Gastrocnemius medialis (tissue), 4 donors: ENCODE results near the gene XCL2. TPM values are rescaled to one million over a fixed set of nuclear protein-coding genes. Genes with fewer than 3 reads are reported as not detected.
"Not testable (repeated sequence)": the region's sequence is repeated elsewhere in the genome, so short reads cannot be mapped to it uniquely, and the experiment has no call there.

Source experiments
- ATAC-seq, 2 donors: fragments of 150-250 bp; one replicate each; pipeline ENCODE4 v1.9.1; 2016
- DNase-seq, 2 donors: peaks; one replicate each; pipeline ENCODE4 v3.0.0-alpha.2; 2019
- H3K27ac ChIP-seq, 4 donors: fragments of 200-600 bp; sonication (generic); 1 replicate in 1 of 4; 2 replicates in 3 of 4; pipeline ENCODE4 v1.5.1; 2016 to 2018; ENCODE audit warnings: mild to moderate bottlenecking in 2 of 4, moderate library complexity in 1 of 4
- H3K27me3 ChIP-seq, 3 donors: fragments of 200-600 bp; sonication (generic) in 2 of 3; 1 replicate in 1 of 3; 2 replicates in 2 of 3; pipeline versions ENCODE4 v1.5.1 to v1.6.0; 2016 to 2019; ENCODE audit warnings: mild to moderate bottlenecking in 1 of 3, moderate library complexity in 1 of 3
- H3K36me3 ChIP-seq, 2 donors: fragments of 200-600 bp; sonication (generic) in 1 of 2; one replicate each; pipeline ENCODE4 v1.5.1; 2017 to 2018
- H3K4me1 ChIP-seq, 2 donors: fragments of 200-600 bp; sonication (generic) in 1 of 2; one replicate each; pipeline ENCODE4 v1.5.1; 2016 to 2017; ENCODE audit warnings: mild to moderate bottlenecking in 2 of 2
- H3K4me3 ChIP-seq, 4 donors: fragments of 200-600 bp; sonication (generic) in 3 of 4; 1 replicate in 1 of 4; 2 replicates in 3 of 4; pipeline ENCODE4 v1.5.1; 2016 to 2019; ENCODE audit warnings: mild to moderate bottlenecking in 2 of 4
- H3K9me3 ChIP-seq, 3 donors: fragments of 200-600 bp; sonication (generic) in 2 of 3; 1 replicate in 1 of 3; 2 replicates in 2 of 3; pipeline ENCODE4 v1.5.1; 2016 to 2019
- POLR2A ChIP-seq, 2 donors: fragments of 450-650 bp; IDR thresholded peaks; one replicate each; pipeline ENCODE4 v1.6.1; 2017; ENCODE audit warnings: antibody characterized with exemption in 2 of 2, mild to moderate bottlenecking in 2 of 2, moderate library complexity in 2 of 2
- in situ Hi-C, 4 donors: fragments of 200-750 bp; cut with MboI; loops; one replicate each; pipeline versions ENCODE4 v1.15.0 to v1.8.0; 2017; ENCODE audit warnings: low sequenced_read_pairs in 4 of 4
- intact Hi-C: fragments of 100-400 bp; cut with DNase I; formaldehyde crosslinking; loops from one replicate; pipeline ENCODE4 v1.15.1; 2023; ENCODE audit warnings: low total_unique reads
- total RNA-seq, 4 donors: library from RNA; depleted of rRNA; stranded (reverse); fragments of >200 nt; gene quantifications; one replicate each; pipeline versions ENCODE4 v1.1.0 to v1.2.3, GENCODE V29; 2016
- TF ChIP-seq, protein P1 (sequence below), 5 experiments: fragments of 450-650 bp in 3 of 5; fragments of 200-600 bp in 2 of 5; sonication (generic) in 2 of 5; IDR thresholded peaks in 4 of 5; conservative IDR thresholded peaks in 1 of 5; 1 replicate in 4 of 5; 2 replicates in 1 of 5; pipeline ENCODE4 v1.5.1; 2016 to 2019; ENCODE audit warnings: antibody characterized with exemption in 5 of 5, mild to moderate bottlenecking in 3 of 5, moderate library complexity in 3 of 5

The XCL2 gene
- total RNA-seq, 4 donors from 2014 or later: 1.5 TPM; not detected in 3

DNA sequence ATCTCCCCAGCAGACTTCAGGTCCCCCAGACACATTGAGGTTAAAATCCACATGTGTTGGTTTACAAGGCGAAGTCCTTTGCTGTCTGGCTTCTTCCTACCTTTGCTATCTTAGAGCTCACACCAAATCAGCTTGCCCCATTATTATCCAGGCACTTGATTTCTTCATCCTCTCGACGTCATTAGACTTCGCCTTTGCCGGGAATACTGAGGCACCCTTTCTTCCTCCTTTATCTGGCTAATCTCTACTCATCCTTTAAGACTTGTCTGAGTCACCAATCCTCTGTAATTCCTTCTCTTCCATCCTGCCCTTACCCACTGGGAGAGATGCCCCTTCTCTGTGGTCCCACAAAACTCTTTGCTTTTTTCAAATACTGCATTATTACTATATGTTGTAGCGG lies 9.2 kb upstream of the XCL2 start:
- Histone ChIP-seq H3K36me3 (no peaks in the 10 kb centered on the region), H3K4me1 (no peaks in the 10 kb centered on the region), H3K4me3 (no peak overlapping the region), H3K27me3 (no peaks in the 10 kb centered on the region), H3K9me3 (no peaks in the 10 kb centered on the region), H3K27ac (no peak overlapping the region)
- DNase-seq (no peak), ATAC-seq (no peak)
- TF ChIP-seq, protein P1, sequence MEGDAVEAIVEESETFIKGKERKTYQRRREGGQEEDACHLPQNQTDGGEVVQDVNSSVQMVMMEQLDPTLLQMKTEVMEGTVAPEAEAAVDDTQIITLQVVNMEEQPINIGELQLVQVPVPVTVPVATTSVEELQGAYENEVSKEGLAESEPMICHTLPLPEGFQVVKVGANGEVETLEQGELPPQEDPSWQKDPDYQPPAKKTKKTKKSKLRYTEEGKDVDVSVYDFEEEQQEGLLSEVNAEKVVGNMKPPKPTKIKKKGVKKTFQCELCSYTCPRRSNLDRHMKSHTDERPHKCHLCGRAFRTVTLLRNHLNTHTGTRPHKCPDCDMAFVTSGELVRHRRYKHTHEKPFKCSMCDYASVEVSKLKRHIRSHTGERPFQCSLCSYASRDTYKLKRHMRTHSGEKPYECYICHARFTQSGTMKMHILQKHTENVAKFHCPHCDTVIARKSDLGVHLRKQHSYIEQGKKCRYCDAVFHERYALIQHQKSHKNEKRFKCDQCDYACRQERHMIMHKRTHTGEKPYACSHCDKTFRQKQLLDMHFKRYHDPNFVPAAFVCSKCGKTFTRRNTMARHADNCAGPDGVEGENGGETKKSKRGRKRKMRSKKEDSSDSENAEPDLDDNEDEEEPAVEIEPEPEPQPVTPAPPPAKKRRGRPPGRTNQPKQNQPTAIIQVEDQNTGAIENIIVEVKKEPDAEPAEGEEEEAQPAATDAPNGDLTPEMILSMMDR (IDR thresholded peaks at IDR 0.05 in 4 of 5, conservative IDR thresholded peaks at IDR 0.05 in 1 of 5): no peak
- TF ChIP-seq POLR2A (IDR thresholded peaks at IDR 0.05): no peak
- intact Hi-C loops (no loop called here), in situ Hi-C loops (loop anchor here in 1 of 4 donors (25.0 kb wide), 2 partner anchors 116 to 216 kb away; no protein-coding TSS in a partner anchor)

DNA sequence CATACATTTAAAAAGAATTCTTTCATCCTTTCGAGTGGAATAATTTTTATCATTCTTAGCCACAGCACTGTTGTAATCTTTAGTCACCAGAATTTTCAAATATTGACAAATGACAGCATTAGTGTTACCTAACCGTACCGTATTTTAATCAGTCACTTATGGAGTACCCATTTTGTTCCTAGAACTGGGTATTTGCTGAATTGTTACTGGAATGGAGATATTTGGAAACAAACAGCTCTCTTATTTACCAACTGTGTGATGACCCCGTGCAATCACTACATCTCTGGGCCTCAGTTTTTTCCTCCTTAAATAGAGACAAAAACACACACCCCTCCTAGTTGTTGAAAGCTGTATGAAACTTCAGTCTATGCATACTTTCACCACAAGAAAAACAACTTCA lies 7.9 kb upstream of the XCL2 start:
- ATAC-seq (no peak), DNase-seq (no peak)
- H3K36me3 ChIP-seq: no peaks in the 10 kb centered on the region
- no peak for TF ChIP-seq POLR2A (IDR thresholded peaks at IDR 0.05)
- TF ChIP-seq, protein P1 (IDR thresholded peaks at IDR 0.05 in 4 of 5, conservative IDR thresholded peaks at IDR 0.05 in 1 of 5): no peak
- no peak overlapping the region for H3K27ac ChIP-seq
- intact Hi-C loops: no loop called here
- in situ Hi-C loops: loop anchor here in 1 of 4 donors (25.0 kb wide), 2 partner anchors 114 to 214 kb away; no protein-coding TSS in a partner anchor
- H3K4me1 ChIP-seq: no peaks in the 10 kb centered on the region
- H3K27me3 ChIP-seq: no peaks in the 10 kb centered on the region
- H3K4me3 ChIP-seq: no peak overlapping the region
- H3K9me3 ChIP-seq: no peaks in the 10 kb centered on the region

DNA sequence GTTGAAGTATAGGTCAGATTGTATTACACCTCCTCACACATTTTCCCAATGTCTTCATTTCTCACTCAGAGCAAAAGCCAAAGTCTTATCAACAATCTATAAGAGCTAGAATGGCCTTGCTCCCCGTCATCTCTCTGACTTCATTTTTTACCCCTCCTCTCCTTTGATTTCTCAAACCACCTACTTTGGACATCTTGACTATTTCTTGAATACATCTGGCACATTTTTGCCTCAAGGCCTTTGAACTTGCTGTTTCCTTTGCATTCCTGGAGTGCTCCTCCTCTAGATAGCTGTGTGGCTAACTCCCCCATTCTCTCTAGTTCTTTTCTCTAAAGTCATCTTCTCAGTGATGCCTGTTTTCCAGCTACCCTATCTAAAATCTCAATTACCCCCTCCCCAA lies 7.2 kb upstream of the XCL2 start:
- no peaks in the 10 kb centered on the region for H3K9me3 ChIP-seq
- in situ Hi-C loops: loop anchor here in 1 of 4 donors (25.0 kb wide), 2 partner anchors 114 to 214 kb away; no protein-coding TSS in a partner anchor
- H3K4me1 ChIP-seq: no peaks in the 10 kb centered on the region
- DNase-seq (no peak), ATAC-seq (no peak)
- intact Hi-C loops: no loop called here
- TF ChIP-seq, protein P1 (IDR thresholded peaks at IDR 0.05 in 4 of 5, conservative IDR thresholded peaks at IDR 0.05 in 1 of 5): no peak
- TF ChIP-seq POLR2A (IDR thresholded peaks at IDR 0.05): no peak
- H3K36me3 ChIP-seq: no peaks in the 10 kb centered on the region
- H3K4me3 ChIP-seq: no peak overlapping the region
- no peaks in the 10 kb centered on the region for H3K27me3 ChIP-seq
- no peak overlapping the region for H3K27ac ChIP-seq

DNA sequence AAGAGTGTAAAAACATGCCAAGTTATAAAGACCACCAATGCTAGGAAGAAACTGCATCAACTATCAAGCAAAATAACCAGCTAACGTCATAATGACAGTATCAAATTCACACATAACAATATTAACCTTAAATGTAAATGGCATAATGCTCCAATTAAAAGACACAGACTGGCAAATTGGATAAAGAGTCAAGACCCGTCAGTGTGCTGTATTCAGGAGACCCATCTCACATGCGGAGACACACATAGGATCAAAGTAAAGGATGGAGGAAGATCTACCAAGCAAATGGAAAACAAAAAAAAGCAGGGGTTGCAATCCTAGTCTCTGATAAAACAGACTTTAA lies 2.7 kb upstream of the XCL2 start:
- H3K27ac ChIP-seq, intact Hi-C loops, DNase-seq, ATAC-seq, in situ Hi-C loops, H3K9me3 ChIP-seq, H3K27me3 ChIP-seq, H3K4me3 ChIP-seq, H3K36me3 ChIP-seq, H3K4me1 ChIP-seq: not testable (repeated sequence)

DNA sequence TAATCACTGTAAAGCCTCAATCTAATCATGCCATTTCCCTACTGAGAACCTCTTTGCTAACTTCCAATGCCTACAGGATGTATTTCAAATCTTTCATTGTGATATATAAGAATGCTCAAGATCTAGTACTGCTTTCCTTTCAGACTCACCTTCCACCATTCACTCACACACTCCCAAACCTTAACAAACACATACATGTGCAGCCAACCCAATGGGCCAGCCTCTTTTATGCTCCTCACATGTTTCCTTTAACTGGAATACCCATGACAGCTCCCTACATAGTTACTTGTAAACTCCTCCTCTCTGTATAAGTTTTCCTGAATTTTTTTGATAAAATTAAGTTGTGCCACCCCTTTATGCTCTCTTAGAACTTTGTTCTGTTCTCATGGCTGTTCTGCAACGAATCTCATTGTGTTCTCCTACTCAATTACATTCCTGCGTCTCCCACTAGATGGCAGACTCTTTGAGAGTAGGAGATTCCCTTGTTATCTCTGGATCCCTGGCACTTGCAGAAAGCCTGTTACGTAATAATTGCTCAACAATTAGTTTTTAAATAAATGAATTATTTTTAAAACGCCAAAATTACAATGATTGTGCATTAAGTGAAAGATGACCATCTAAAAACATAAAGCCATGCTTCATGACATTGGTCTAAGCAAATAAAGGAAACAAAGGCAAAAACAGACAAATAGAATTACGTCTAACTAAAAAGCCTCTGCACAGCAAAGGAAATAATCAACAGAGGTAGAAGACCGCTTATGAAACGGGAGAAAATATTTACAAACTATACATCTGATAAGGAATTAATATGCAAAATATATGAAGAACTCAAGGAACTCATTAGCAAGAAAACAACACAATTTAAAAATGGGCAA lies 2.1 kb upstream of the XCL2 start:
- H3K27me3 ChIP-seq, H3K27ac ChIP-seq, H3K9me3 ChIP-seq, ATAC-seq, H3K4me3 ChIP-seq, DNase-seq, H3K4me1 ChIP-seq, in situ Hi-C loops, intact Hi-C loops, H3K36me3 ChIP-seq: not testable (repeated sequence)

DNA sequence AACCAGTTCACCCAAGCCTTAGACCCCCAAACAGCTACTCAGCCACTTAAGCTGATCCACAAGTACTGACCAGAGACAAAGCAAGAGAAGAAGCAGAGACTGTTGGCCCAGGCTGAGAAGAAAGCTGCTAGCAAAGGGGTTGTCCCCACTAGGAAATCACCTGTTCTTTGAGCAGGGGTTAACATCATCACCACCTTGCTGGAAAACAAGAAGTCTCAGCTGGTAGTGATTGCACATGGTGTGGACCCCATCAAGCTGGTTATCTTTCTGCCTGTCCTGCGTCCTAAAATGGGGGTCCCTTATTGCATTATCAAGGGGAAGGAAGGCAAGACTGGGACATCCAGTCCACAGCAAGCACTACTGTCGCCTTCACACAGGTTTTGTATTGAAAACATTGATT lies 819 bp downstream of the XCL2 start:
- H3K27me3 ChIP-seq, intact Hi-C loops, DNase-seq, in situ Hi-C loops, H3K4me3 ChIP-seq, H3K9me3 ChIP-seq, ATAC-seq, H3K27ac ChIP-seq, H3K36me3 ChIP-seq, H3K4me1 ChIP-seq: not testable (repeated sequence)

DNA sequence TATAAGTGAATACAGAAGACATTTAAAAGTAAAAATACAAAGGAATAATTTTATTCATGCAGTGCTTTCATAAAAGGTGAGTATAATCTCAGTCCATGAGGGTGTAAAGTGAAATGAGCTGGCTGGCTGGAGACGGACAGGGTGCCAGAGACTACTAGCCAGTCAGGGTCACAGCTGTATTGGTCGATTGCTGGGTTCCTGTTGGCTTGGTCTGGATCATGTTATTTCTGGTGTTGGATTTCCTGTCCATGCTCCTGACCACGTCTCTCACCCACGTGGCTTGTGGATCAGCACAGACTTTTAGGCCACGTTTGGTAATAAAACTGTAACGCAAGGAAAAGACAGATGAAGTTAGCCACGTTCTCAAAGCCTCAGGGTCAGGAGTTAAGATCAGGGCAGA lies 3.0 kb downstream of the XCL2 start:
- in situ Hi-C loops, H3K27me3 ChIP-seq, intact Hi-C loops, H3K36me3 ChIP-seq, H3K9me3 ChIP-seq, H3K27ac ChIP-seq, ATAC-seq, H3K4me1 ChIP-seq, DNase-seq, H3K4me3 ChIP-seq: not testable (repeated sequence)
